Activated CD8-positive, alpha-beta memory T cell treated with anti-CD3 and anti-CD28 coated beads for 36 hours (primary cell): ENCODE results near the gene PAX5. TPM values are rescaled to one million over a fixed set of nuclear protein-coding genes. Genes with fewer than 3 reads are reported as not detected.

Experiments used
- CTCF ChIA-PET: fragments of 350-600 bp; sonication (Branson Sonifier 250); formaldehyde crosslinking; loops from one replicate; lab custom pipeline; 2021; ENCODE audit warnings: antibody characterized with exemption; lab: Charles Lee
- POLR2A ChIA-PET: fragments of 350-600 bp; sonication (Branson Sonifier 250); formaldehyde crosslinking; loops from one replicate; lab custom pipeline; 2021; ENCODE audit warnings: antibody characterized with exemption; lab: Charles Lee
- total RNA-seq, 2 experiments: library from RNA; stranded (reverse); gene quantifications; one replicate each; pipeline ENCODE4 v1.2.3, GENCODE V29; 2021

PAX5 gene
- total RNA-seq, 2 experiments from 2014 or later = 0.23 to 0.34 TPM

DNA sequence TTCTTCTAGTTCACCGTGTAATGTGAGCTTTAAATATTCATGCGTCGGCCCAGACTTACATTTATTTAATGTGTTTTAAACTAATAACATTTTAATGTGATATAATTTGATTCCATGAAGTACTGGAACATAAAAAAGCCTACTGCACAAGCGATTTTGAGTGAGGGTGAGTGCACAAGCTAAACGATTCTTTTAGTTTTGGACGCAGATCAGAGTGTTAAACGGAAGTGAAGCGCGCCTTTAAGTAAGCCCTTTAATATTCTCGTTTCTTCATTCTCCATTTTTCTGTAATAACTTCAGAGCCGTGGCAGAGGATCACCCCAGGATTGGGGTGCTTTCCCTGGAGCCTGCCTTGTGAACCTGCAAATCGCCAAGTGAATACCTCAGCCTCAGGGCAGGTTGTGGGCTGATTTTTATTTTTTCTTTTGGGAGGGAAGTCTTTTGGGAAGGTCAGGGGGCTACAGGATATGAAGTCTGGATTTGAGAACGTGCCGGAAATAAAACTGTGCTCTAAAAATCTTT lies 4.9 kb upstream of the PAX5 start:
- ChIA-PET CTCF (interaction anchor here (1.7 kb wide), 1 partner anchor 10 kb away, joined by 3 read pairs; no protein-coding TSS in a partner anchor), POLR2A (no interaction called here)

DNA sequence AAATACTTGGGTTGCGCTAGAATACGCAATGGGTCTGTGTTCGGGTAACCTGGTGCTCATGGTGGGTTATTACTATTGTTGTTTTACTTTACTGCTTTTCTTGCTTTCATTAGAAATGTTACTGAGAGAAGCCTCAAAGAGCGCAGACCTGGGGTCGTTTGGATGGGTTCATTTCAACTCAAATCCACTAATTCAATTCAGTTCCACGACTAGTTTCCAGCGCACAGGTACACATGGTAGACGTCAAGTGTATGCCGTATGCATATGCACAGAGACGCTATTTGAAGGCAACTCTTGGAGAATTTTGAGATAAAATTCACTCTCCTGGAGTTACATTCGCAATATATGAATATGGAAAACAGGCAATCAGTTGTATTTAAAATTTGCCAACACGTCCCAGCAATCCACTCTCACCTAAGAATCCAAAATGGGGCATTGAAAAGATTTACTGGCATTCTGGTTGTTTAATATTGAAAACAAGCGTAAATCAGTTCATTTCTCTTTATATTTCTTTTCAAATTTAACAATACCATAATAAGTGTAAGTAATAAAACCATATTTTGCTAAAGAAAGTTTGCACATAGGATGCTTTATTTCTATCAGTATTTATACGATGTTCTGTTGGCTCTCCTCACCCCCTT lies 4.4 kb upstream of the PAX5 start:
- POLR2A ChIA-PET = no interaction called here
- CTCF ChIA-PET = interaction anchor here (1.7 kb wide), 1 partner anchor 9 kb away, joined by 3 read pairs; no protein-coding TSS in a partner anchor

DNA sequence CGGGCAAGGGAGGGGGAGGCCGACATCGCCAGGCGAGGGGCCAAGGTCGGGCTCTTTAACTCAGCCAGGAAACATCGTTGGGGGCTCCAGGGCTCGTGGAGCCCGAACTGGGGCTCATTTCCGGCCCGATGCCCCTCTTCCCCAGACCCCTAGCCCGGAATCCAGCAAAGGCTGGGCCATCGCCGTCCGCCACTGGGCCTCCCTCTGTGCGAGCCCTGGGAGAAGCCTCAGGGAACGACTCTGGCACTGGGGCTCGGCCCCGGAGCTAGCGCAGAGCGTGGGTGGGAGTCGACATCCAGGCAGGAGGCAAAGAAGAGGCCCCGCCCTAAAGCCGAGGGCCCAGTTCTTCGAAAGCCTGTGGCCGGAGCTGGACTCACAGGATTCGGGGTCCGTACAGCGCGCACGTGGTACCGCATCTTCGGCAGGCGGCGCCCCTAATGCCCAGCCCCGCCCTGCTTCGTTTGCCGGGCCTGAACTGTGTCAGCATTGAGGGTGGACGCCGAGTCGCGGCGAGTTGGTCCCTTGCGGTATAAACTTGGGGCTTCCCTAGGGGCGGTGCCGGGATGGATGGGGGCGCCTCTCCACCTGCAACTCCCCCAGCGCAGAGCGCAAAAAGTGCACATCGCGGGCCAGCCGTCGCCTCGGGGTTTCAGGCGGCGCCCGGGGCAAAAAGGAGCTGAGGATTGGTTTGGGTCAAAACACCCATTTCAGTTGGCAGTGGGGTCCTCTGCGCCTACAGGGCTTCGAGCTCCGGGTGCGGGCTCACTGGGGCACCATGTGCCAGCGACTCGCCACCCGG lies 3.6 kb upstream of the PAX5 start:
- POLR2A ChIA-PET = no interaction called here
- CTCF ChIA-PET = interaction anchor here (0.7 to 1.7 kb wide), 4 partner anchors 8 to 82 kb away, joined by 3 to 4 read pairs (median 3); partner anchors contain the start of gene ZCCHC7

DNA sequence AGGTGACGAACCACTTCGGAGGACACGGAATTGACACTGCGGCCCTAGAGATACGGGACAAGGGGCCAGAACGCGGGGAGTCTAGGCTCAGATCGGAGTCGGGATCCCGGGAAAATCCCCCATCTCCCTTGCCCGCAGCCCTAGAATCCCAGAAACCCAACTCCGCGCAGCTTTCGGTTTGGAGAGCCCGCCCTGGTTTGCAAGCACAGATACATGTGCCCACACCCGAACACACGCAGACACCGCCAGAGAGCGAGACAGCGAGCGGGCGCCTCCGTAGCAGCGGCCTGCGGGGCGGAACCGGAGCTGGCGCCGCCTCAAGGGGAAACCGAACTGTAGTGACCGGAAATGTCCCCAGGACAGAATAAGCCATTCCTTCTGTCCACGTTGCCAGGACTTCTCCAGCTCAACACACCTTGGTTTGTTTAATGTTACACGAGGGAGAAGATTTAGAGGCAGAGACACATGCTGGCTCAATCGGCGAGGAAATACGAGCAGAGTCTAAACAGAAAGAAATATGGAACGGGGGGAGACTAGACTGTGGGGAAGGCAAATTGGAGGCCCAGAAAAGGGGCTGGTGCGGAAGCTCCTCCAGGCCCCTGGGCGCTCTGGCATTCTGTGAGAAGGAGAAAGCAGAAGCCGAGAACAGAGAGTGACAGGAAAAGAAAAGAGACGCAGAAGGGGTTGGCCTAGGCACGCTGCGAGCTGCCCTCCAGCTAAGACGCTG lies 2.9 kb upstream of the PAX5 start:
- CTCF ChIA-PET = interaction anchor here (0.7 to 1.4 kb wide), 4 partner anchors 12 to 83 kb away, joined by 3 to 4 read pairs (median 3); partner anchors contain the start of gene ZCCHC7
- POLR2A ChIA-PET = no interaction called here

DNA sequence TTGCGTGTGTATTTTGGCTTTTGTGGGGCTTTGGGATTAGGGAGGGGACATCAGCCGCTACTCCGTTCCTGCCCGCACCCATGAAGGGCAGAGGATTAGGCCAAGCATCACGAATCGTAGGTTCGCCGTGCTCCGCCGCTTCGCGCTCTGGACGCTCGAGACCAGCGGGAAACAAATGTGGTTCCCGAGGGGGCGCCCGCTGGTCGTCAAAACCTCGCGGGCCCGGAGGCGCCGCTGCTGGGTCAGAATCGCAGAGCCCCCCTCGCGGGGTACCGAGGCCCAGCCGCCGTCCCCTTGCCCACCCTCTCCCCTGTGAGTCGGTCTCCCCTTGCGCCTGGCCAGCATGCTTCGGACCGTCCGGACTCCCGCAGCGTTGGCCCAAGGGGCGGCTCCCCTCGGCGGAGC lies 2.3 kb upstream of the PAX5 start:
- ChIA-PET CTCF (interaction anchor here (1.2 kb wide), 1 partner anchor 44 kb away, joined by 3 read pairs; no protein-coding TSS in a partner anchor), POLR2A (no interaction called here)

DNA sequence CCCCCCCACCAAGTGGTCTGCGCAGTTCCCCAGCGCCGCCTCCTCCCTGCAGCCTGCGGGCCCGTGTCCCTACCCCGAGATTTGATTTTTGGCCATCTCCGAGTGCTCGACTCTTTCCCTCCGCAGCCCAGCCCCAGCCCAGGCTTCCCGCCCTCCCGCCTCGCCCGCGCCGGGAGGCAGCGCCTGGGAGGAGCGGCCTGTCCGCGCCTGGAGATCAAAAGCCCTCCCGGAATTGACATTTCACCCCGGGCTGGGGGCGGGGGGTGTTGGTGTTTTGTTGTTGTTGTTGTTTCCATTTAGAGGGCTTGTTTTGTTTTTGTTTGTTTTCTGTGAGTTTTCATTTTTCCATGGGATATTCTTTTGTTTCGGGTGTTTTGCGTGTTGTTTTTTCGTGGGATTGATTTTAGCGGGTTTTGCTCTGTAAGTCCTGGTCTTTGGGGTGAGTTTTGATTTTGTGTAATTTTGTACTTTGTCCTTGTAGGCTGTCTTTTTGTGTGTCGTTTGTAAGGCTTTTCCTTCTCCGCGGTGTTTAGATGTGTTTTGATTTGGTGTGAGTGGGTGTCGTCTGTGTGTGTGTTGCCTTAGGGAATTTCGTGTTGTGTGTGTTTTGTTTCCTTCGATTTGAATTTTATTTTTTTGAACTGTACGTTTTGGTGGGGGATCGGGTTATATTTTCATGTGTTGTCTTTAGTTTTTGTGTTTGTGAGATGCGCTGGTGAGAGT lies 1.7 kb upstream of the PAX5 start:
- POLR2A ChIA-PET = no interaction called here
- CTCF ChIA-PET = interaction anchor here (0.9 to 1.2 kb wide), 2 partner anchors 10 to 44 kb away, joined by 3 to 4 read pairs; no protein-coding TSS in a partner anchor

DNA sequence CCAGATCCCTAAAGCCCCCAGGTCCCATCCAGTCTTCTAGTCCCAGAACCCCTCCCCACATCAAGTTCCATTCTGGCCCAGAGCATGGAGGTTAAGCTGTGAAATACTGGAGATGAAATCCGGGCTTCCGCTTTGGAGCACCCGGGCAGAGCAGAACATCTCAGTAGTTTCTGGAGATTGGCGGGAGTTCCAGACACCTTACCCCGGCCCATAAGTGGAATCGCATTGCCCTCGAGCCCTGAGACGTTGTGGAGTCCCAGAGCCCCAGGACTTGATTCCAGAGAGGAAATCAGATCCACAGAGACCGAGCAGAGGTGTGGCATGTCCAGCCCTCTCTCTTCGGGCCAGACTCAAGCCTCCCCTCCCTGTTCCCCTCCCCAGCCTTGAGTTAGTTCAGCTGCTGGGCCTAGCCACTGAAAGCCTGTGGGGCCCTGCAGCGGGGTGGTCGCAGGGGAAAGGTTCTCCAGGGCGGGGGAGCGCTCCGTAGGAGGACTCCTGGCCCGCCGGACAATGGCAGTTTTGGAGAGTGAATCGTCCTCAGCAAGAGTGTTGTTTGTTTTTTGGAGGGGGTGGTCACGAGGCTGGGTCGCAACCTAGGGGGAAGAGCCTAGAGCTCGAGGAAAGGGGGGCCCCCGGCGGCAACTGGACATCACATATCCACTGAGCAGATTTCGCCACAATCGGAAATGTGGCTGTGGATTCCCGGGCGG lies 1.0 kb upstream of the PAX5 start:
- ChIA-PET CTCF (interaction anchor here (0.9 kb wide), 1 partner anchor 9 kb away, joined by 4 read pairs; no protein-coding TSS in a partner anchor), POLR2A (no interaction called here)

DNA sequence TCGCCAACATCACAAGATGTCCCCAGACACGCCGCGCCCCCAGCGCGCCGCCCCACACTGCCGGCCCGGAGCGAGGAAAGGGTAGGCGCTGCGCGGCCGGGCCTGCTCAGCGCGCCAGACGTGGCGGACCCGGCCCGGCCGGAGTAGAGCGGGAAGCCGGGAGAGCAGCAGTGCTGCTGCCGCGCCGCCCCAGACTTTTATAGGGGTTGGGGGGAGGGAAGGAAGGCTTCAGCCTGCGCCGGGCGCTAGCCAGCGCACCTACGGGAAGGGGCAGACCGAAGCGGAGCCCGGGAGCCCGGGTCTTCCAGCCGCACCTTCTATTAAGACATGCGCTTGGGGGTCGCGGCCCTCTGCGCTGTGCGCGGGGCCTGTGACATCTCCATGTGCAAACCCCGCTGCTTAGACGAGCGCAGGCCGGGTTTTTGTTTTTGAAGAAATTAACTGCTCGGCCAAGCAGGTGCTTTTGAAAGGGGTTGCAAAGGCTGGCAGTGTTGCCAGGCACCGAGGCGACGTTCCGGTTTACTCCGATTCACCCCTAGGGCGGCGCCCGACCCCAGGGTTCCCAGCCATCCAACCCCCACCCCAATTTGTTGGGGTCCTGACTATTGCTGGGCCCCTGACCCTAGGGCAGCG lies 353 bp upstream of the PAX5 start:
- ChIA-PET POLR2A (no interaction called here), CTCF (interaction anchor here (0.6 to 0.9 kb wide), 2 partner anchors 9 to 45 kb away, joined by 3 to 4 read pairs; no protein-coding TSS in a partner anchor)

DNA sequence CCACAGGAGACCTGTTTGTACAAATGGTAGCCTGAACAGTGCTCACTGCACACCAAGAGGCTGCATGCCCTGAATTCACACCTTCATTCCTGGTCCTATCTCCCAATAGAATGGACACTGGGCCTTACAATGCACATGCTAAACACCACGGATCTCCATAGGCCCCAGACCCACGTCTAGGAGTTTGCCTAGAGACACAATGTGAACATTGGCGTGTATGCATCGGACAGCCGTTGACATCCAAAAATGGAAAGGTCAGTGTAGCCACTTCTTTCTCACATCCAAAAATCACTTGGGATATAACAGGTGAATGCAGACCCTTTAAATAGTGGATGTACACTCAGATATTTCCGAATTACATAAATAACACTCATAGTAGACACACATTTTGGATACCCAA lies 927 bp downstream of the PAX5 start:
- ChIA-PET POLR2A (no interaction called here), CTCF (no interaction called here)

DNA sequence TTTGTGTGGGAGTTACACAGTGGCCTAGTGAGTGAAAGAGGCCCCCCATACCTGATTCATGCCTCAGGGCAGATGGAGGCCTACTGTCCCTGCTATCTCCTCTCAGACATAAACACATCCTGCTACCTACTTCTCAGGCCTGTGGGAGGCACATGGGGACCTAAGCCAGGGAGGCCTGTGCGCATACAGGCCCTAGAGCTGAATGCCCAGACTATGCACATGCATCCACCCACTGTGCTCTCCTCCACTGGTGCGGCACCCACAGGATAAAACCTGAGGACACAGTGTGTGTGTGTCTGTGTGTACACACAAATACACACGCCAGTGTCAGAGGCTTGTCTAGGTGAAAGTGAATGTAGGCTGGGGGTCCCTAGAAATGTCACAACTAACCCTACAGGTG lies 1.4 kb downstream of the PAX5 start:
- ChIA-PET POLR2A (no interaction called here), CTCF (no interaction called here)

DNA sequence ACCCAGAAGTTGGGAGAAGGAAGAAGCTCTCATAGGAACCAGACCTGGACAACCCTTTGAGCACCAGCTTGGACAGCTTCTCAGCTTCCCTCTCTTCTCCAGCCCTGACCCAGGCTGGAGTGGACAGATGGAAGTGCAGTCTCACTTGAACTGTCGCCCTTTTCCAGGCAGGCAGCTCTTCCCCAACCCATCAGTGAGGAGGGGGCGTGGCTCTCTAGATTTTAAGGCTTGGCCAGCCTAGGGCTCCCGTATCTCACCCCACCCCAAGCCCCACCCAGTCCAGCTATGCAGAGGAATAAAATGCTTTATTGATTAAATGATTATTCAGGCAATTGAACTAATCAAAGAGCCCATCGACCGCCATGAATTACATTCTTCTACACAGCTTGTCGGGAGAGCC lies 2.2 kb downstream of the PAX5 start:
- ChIA-PET CTCF (no interaction called here), POLR2A (no interaction called here)

DNA sequence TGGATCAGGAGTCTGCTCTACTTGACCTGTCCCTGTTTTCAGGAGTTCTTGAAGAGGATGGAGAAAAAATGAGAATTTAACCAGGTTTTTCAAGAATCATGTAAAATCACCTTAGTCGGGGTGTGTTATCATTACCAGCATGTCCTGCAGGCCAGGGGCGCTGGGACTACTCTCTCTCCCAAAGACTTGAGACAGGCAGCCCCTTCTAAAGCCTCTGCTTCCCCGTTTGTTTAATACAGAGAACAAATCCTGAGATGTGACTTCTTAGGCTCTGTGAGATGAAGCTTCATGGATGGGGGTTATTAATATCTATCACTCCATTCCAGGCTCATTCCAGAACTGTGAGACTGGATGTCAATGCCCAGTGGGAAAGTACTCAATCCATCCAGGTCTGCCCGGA lies 3.0 kb downstream of the PAX5 start:
- ChIA-PET CTCF (no interaction called here), POLR2A (no interaction called here)

DNA sequence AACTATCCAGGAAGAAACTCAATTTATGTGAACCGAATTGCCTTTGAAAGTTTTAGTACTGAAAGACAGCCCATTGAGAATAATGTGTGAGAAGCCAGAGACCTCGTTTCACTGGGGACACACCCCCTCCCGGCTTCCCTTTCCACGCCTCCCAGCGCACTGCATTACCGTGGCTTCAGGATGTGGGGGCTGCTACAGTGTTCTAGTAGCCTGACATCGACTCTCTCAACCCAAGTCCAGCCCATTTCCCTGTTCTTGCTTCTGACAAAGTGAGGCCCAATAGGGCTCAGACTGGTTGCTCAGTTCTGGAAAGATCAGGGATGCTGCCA lies 3.5 kb downstream of the PAX5 start:
- ChIA-PET CTCF (no interaction called here), POLR2A (no interaction called here)

DNA sequence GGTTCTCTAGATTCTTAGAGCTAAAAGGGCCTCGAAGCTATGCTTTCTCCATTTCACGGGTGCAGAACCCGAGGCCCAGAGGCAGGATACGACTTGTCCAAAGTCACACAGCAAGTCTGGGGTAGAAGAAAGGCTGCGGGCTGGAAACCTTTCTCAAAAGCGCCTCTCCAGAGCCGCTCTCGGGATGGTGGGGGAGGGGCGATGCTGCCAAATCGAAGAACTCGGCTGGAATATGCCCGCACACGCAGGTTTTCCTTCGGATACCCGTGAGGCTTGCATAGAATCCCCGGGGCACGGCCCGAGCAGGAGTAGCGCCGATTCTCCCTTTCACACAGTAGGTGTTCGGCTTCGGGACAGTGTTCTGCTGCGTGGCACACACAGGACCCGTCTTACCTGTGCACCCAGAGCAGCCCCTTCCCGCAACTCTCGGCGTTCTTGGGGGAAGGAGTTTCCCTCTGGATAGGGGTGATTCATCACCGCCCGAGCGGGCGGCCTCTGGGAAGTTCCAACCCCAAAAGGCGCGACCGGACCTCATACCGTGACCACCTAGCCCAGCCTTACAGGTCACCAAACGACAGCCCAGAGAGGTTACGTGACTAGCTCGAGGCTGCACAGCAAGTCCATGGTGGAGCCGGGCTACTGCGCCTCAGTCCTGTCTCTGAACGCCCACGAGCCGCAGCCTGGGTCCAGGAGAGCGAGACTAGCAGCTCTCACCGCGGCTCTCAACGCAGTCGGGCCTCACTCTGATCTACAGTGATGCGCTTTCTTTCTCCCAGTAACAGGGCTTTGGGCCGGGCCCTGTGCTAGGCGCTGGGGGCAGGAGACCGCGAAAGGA lies 4.1 kb downstream of the PAX5 start:
- POLR2A ChIA-PET = no interaction called here
- CTCF ChIA-PET = interaction anchor here (1.5 kb wide), 1 partner anchor 8 kb away, joined by 3 read pairs; no protein-coding TSS in a partner anchor

DNA sequence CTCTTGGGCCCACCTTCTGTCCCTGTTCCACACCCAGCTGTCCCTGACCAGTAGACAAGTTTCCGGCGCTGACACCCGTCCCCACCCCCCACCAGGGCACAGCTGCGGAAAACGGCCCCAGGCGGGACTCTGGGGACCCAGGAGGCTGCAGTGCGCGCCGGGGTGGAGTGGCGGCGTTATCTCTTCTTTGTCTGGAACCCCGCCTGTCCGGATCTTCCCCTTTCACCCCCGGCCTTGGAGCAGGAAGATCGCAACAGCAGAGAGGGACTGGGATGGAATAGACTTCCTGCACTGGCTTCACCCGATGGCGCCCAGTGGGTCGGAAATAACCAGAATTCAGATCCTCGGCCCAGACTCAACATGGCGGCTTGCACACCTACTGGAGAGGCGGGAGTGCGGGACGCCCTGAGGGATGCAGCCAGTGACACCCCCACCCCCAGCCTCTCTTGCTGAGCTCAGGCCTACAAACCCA lies 4.7 kb downstream of the PAX5 start:
- POLR2A ChIA-PET = no interaction called here

DNA sequence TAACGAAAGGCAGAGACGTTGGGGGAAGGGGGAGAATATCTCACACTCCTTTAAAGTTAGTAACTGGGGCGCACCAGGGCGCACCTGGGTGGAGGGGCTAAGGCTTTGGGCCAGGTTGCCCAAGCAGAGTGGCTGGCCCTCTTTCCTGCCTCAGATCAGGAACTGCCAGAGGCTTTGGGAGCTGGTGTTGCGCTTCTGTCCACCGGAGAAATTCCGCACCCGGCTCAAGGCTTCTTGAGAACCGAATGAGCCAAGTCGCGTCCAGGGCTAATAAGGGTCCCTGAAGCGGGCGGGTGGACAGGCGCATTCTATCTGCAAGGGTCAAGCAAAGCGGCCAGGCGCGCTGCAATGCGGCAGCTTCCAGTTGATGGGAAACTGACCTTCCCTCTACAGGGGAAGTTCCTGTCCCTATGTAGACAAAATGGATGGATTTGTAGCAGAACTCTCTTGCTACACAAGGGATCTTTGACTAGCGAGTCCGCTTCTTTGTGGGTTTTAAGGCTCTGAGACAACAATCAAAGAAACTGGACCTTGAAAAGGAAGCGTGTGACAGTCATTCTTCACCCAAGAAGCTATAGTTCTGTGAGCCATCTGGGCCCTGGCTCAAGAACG lies 5.5 kb downstream of the PAX5 start:
- CTCF ChIA-PET = interaction anchor here (1.2 to 1.5 kb wide), 2 partner anchors 10 to 32 kb away, joined by 3 read pairs; no protein-coding TSS in a partner anchor
- POLR2A ChIA-PET = no interaction called here

More for the DNA sequence above, 4.7 kb downstream of the PAX5 start:
- CTCF ChIA-PET = interaction anchor here (1.2 to 1.5 kb wide), 2 partner anchors 9 to 33 kb away, joined by 3 read pairs; no protein-coding TSS in a partner anchor
